KMS-11 (cell line): Measurements from ENCODE around the gene TTBK2.

Experiments
- H2AFZ ChIP-seq: fragments of 200-600 bp; sonication (generic); 2 replicates; pipeline ENCODE4 v1.6.1; 2016; ENCODE audit warnings: antibody characterized with exemption, mixed run types, low read depth
- H3K27ac ChIP-seq: fragments of 200-600 bp; sonication (generic); 2 replicates; pipeline ENCODE4 v1.6.1; 2016; ENCODE audit warnings: mild to moderate bottlenecking, mixed run types
- H3K27me3 ChIP-seq: fragments of 200-600 bp; sonication (generic); 2 replicates; pipeline ENCODE4 v1.6.1; 2017; ENCODE audit warnings: mild to moderate bottlenecking, low read depth, mixed run types, moderate library complexity; ENCODE audit not compliant: insufficient read depth
- H3K36me3 ChIP-seq: fragments of 200-600 bp; sonication (generic); 2 replicates; pipeline ENCODE4 v1.6.1; 2017; ENCODE audit warnings: mild to moderate bottlenecking, mixed run types; ENCODE audit not compliant: insufficient read depth
- H3K4me1 ChIP-seq: fragments of 200-600 bp; sonication (generic); 2 replicates; pipeline ENCODE4 v1.6.1; 2016; ENCODE audit warnings: mild to moderate bottlenecking, low read depth, mixed run types; ENCODE audit not compliant: poor library complexity, severe bottlenecking
- H3K4me2 ChIP-seq: fragments of 200-600 bp; sonication (generic); 2 replicates; pipeline ENCODE4 v1.7.0; 2016; ENCODE audit warnings: mild to moderate bottlenecking, mixed run types
- H3K4me3 ChIP-seq: fragments of 200-600 bp; sonication (generic); IDR thresholded peaks from 2 replicates; pipeline ENCODE4 v1.6.1; 2017; ENCODE audit warnings: low read depth, low read length, mixed read lengths; ENCODE audit not compliant: insufficient read depth
- H3K79me2 ChIP-seq: fragments of 200-600 bp; sonication (generic); 2 replicates; pipeline ENCODE4 v1.6.1; 2016; ENCODE audit warnings: low read depth, mixed run types; ENCODE audit not compliant: insufficient read depth
- H3K9ac ChIP-seq: fragments of 200-600 bp; sonication (generic); 2 replicates; pipeline ENCODE4 v1.6.1; 2016; ENCODE audit warnings: mild to moderate bottlenecking, mixed run types
- H4K20me1 ChIP-seq: fragments of 200-600 bp; sonication (generic); 2 replicates; pipeline ENCODE4 v1.6.1; 2016; ENCODE audit warnings: mild to moderate bottlenecking, mixed run types; ENCODE audit not compliant: insufficient read depth
- TF ChIP-seq, protein P1 (sequence below): fragments of 200-600 bp; sonication (generic); conservative IDR thresholded peaks from 2 replicates; pipeline ENCODE4 v1.6.1; 2017; ENCODE audit warnings: low read depth, mild to moderate bottlenecking, antibody characterized with exemption, low read length, moderate library complexity, mixed read lengths

The TTBK2 gene

GRCh38 chr15:42819786-42820185 lies 100.8 kb downstream of the TTBK2 start:
- no peaks in the 10 kb centered on the region for H3K36me3 ChIP-seq
- H3K79me2 ChIP-seq, result no peaks in the 10 kb centered on the region
- H3K4me2 ChIP-seq, result no peak overlapping the region
- H3K4me3 ChIP-seq, result no peak overlapping the region
- H3K27me3 ChIP-seq, result no peaks in the 10 kb centered on the region
- TF ChIP-seq, protein P1, sequence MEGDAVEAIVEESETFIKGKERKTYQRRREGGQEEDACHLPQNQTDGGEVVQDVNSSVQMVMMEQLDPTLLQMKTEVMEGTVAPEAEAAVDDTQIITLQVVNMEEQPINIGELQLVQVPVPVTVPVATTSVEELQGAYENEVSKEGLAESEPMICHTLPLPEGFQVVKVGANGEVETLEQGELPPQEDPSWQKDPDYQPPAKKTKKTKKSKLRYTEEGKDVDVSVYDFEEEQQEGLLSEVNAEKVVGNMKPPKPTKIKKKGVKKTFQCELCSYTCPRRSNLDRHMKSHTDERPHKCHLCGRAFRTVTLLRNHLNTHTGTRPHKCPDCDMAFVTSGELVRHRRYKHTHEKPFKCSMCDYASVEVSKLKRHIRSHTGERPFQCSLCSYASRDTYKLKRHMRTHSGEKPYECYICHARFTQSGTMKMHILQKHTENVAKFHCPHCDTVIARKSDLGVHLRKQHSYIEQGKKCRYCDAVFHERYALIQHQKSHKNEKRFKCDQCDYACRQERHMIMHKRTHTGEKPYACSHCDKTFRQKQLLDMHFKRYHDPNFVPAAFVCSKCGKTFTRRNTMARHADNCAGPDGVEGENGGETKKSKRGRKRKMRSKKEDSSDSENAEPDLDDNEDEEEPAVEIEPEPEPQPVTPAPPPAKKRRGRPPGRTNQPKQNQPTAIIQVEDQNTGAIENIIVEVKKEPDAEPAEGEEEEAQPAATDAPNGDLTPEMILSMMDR, result no peak
- H2AFZ ChIP-seq, result no peak overlapping the region
- no peak overlapping the region for H3K27ac ChIP-seq
- H3K4me1 ChIP-seq, result no peaks in the 10 kb centered on the region
- no peak overlapping the region for H3K9ac ChIP-seq
- no peaks in the 10 kb centered on the region for H4K20me1 ChIP-seq

GRCh38 chr15:42811433-42811832 lies 109.1 kb downstream of the TTBK2 start:
- no peak overlapping the region for H3K27ac ChIP-seq
- H3K4me1 ChIP-seq, result no peaks in the 10 kb centered on the region
- H3K27me3 ChIP-seq, result no peaks in the 10 kb centered on the region
- H3K4me2 ChIP-seq, result no peak overlapping the region
- H3K4me3 ChIP-seq, result no peak overlapping the region
- H2AFZ ChIP-seq, result no peak overlapping the region
- H3K79me2 ChIP-seq, result no peaks in the 10 kb centered on the region
- no peaks in the 10 kb centered on the region for H3K36me3 ChIP-seq
- no peaks in the 10 kb centered on the region for H4K20me1 ChIP-seq
- no peak overlapping the region for H3K9ac ChIP-seq
- TF ChIP-seq, protein P1, result no peak

DNA sequence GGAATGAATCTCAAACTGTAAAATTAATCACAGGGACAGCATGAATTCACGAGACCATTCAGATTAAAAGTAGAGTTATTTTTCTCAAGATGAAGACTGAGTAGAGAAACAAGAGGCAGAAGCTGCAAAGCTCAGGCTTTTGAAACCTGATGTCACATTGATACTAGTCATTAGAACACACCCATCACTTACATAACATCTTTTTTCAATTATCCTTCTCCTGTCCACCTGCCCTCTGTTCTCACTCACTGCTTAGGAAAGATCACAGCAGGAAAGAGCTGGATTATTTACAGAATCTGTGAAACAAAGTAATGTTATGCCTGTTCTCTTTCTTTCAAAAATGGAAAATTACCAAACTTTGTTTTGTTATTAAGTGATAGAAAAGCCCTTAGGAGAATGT lies 111.7 kb downstream of the TTBK2 start:
- TF ChIP-seq, protein P1, result no peak
- Histone ChIP-seq H3K27me3 (no peaks in the 10 kb centered on the region), H3K27ac (no peak overlapping the region), H2AFZ (no peak overlapping the region), H3K36me3 (no peaks in the 10 kb centered on the region), H3K9ac (no peak overlapping the region), H3K4me3 (no peak overlapping the region), H3K4me2 (no peak overlapping the region), H3K79me2 (no peaks in the 10 kb centered on the region), H4K20me1 (no peaks in the 10 kb centered on the region), H3K4me1 (no peaks in the 10 kb centered on the region)

DNA sequence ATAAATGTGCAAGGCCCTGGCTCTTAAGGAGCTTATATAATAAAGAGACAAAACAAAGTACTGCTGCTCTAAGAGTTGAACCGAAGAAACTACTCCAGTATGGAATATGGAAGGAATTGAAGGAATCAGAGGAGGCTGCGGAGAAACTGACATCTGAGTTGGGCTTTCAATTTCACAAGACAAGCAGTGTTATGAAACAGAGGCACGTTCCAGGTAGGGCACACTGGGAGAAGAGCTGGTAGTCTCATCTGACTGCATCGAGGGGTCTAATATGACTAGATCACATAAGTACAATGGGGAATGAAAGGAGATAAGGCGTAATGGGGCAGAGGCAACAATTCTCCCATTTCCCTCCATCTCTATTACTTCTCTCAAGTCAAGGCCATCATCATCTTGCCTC lies 115.3 kb downstream of the TTBK2 start:
- no peaks in the 10 kb centered on the region for H3K79me2 ChIP-seq
- no peaks in the 10 kb centered on the region for H3K36me3 ChIP-seq
- H2AFZ ChIP-seq, result no peak overlapping the region
- H3K4me2 ChIP-seq, result no peak overlapping the region
- no peaks in the 10 kb centered on the region for H3K4me1 ChIP-seq
- TF ChIP-seq, protein P1, result no peak
- H3K4me3 ChIP-seq, result no peak overlapping the region
- H4K20me1 ChIP-seq, result no peaks in the 10 kb centered on the region
- H3K27me3 ChIP-seq, result no peaks in the 10 kb centered on the region
- H3K9ac ChIP-seq, result no peak overlapping the region
- no peak overlapping the region for H3K27ac ChIP-seq
